Measurements from ENCODE around the gene FERMT1. TPM values are rescaled to one million over a fixed set of nuclear protein-coding genes. Genes with fewer than 3 reads are reported as not detected.
"Not testable (repeated sequence)": the region's sequence is repeated elsewhere in the genome, so short reads cannot be mapped to it uniquely, and the experiment has no call there.

Gene FERMT1
- total RNA-seq, 6 experiments from 2014 or later, result 7.7 to 11.0 (median 9.8) TPM

GRCh38 chr20:6120491-6120988 lies 2.3 kb downstream of the FERMT1 start:
- DNase-seq, result no peak
- peaks cover 20% of the 10 kb centered on the region for H3K4me1 Mint-ChIP-seq (ENCODE audit: low read depth)
- no peak overlapping the region for H3K4me3 Mint-ChIP-seq
- H3K27me3 Mint-ChIP-seq (ENCODE audit: insufficient read depth), result peaks cover under 1% of the 10 kb centered on the region
- TF ChIP-seq CTCF (IDR thresholded peaks at IDR 0.05), result no peak
- H3K36me3 Mint-ChIP-seq (ENCODE audit: low read depth), result peaks cover 17% of the 10 kb centered on the region
- H3K27ac Mint-ChIP-seq, result no peak overlapping the region
- H3K9me3 Mint-ChIP-seq, result no peaks in the 10 kb centered on the region

- Mint-ChIP-seq H3K4me3 (no peak overlapping the region), H3K27ac (no peak overlapping the region), H3K36me3 (ENCODE audit: low read depth) (peaks cover 44% of the 10 kb centered on the region), H3K9me3 (peaks cover 25% of the 10 kb centered on the region), H3K4me1 (ENCODE audit: low read depth) (peaks cover 5% of the 10 kb centered on the region), H3K27me3 (ENCODE audit: insufficient read depth) (no peaks in the 10 kb centered on the region)
- no peak for DNase-seq
- no peak for TF ChIP-seq CTCF (IDR thresholded peaks at IDR 0.05)
Measured at GRCh38 chr20:6116758-6117157, 6.1 kb downstream of the FERMT1 start.

- no peaks in the 10 kb centered on the region for H3K4me1 Mint-ChIP-seq (ENCODE audit: low read depth)
- H3K9me3 Mint-ChIP-seq, result peaks cover 25% of the 10 kb centered on the region
- no peak for DNase-seq
- no peak overlapping the region for H3K27ac Mint-ChIP-seq
- H3K27me3 Mint-ChIP-seq (ENCODE audit: insufficient read depth), result no peaks in the 10 kb centered on the region
- peaks cover 45% of the 10 kb centered on the region for H3K36me3 Mint-ChIP-seq (ENCODE audit: low read depth)
- H3K4me3 Mint-ChIP-seq, result no peak overlapping the region
- TF ChIP-seq CTCF (IDR thresholded peaks at IDR 0.05), result no peak
Measured at GRCh38 chr20:6115221-6115895, 7.5 kb downstream of the FERMT1 start.

- Mint-ChIP-seq H3K36me3 (ENCODE audit: low read depth) (peaks cover 49% of the 10 kb centered on the region), H3K9me3 (peaks cover 25% of the 10 kb centered on the region), H3K4me3 (no peak overlapping the region), H3K27ac (no peak overlapping the region), H3K4me1 (ENCODE audit: low read depth) (no peaks in the 10 kb centered on the region), H3K27me3 (ENCODE audit: insufficient read depth) (no peaks in the 10 kb centered on the region; the same call in 1 of the 2 replicates)
- no peak for TF ChIP-seq CTCF (IDR thresholded peaks at IDR 0.05)
- no peak for DNase-seq
Measured at GRCh38 chr20:6114696-6115095, 8.1 kb downstream of the FERMT1 start.

GRCh38 chr20:6113951-6114350 lies 8.9 kb downstream of the FERMT1 start:
- peaks cover 47% of the 10 kb centered on the region for H3K36me3 Mint-ChIP-seq (ENCODE audit: low read depth)
- H3K9me3 Mint-ChIP-seq, result peaks cover 25% of the 10 kb centered on the region
- no peak overlapping the region for H3K4me3 Mint-ChIP-seq

GRCh38 chr20:6112965-6113364 lies 9.9 kb downstream of the FERMT1 start:
- peaks cover 25% of the 10 kb centered on the region for H3K9me3 Mint-ChIP-seq
- H3K27me3 Mint-ChIP-seq (ENCODE audit: insufficient read depth); DNase-seq; H3K27ac Mint-ChIP-seq; H3K4me3 Mint-ChIP-seq; H3K4me1 Mint-ChIP-seq (ENCODE audit: low read depth): not testable (repeated sequence)
- H3K36me3 Mint-ChIP-seq (ENCODE audit: low read depth), result peaks cover 43% of the 10 kb centered on the region

More at GRCh38 chr20:6113951-6114350, 8.9 kb downstream of the FERMT1 start:
- Mint-ChIP-seq H3K27ac (no peak overlapping the region), H3K27me3 (ENCODE audit: insufficient read depth) (no peaks in the 10 kb centered on the region; the same call in 1 of the 2 replicates), H3K4me1 (ENCODE audit: low read depth) (no peaks in the 10 kb centered on the region)
- no peak for DNase-seq
- TF ChIP-seq CTCF (IDR thresholded peaks at IDR 0.05), result no peak
